ENCODE data around the gene CCNY. TPM values are rescaled to one million over a fixed set of nuclear protein-coding genes. Genes with fewer than 3 reads are reported as not detected.

The CCNY gene
- total and polyA plus RNA-seq, 4 donors, result 57.7 to 112 (median 76.1) TPM

- peaks cover 3% of the 10 kb centered on the region for H3K9me3 ChIP-seq (ENCODE audit: control insufficient read depth, insufficient read depth, low read length)
- peaks cover 7% of the 10 kb centered on the region for H3K4me1 ChIP-seq (ENCODE audit: control insufficient read depth, insufficient read depth, low read length)
- peak in 1 of 6 donors; percentile 63 for DNase-seq (ENCODE audit: low read depth in 4 of 6, low spot score in 6 of 6)
- H3K27me3 ChIP-seq (ENCODE audit: control insufficient read depth, insufficient read depth, low read length), result no peaks in the 10 kb centered on the region
- H3K4me3 ChIP-seq (ENCODE audit: low read depth, low read length), result no peak overlapping the region
- no peak overlapping the region for H3K27ac ChIP-seq (ENCODE audit: low read depth, low read length)
- 60% methylated on average over 1 of the region's 1 CpG for WGBS (ENCODE audit: insufficient coverage)
- H3K36me3 ChIP-seq (ENCODE audit: control insufficient read depth, insufficient read depth, low read length), result no peaks in the 10 kb centered on the region
Observed at GRCh38 chr10:35442028-35442427, 105.7 kb downstream of the CCNY start.

GRCh38 chr10:35442592-35442991 is 106.3 kb downstream of the CCNY start:
- H3K36me3 ChIP-seq (ENCODE audit: control insufficient read depth, insufficient read depth, low read length), result no peaks in the 10 kb centered on the region
- H3K4me1 ChIP-seq (ENCODE audit: control insufficient read depth, insufficient read depth, low read length), result peaks cover 9% of the 10 kb centered on the region
- no CpG with 5 or more reads among the region's 4 CpGs for WGBS (ENCODE audit: insufficient coverage)
- no peak for DNase-seq (ENCODE audit: low read depth in 4 of 6, low spot score in 6 of 6)
- H3K9me3 ChIP-seq (ENCODE audit: control insufficient read depth, insufficient read depth, low read length), result peaks cover 3% of the 10 kb centered on the region
- H3K27ac ChIP-seq (ENCODE audit: low read depth, low read length), result no peak overlapping the region
- H3K4me3 ChIP-seq (ENCODE audit: low read depth, low read length), result no peak overlapping the region
- no peaks in the 10 kb centered on the region for H3K27me3 ChIP-seq (ENCODE audit: control insufficient read depth, insufficient read depth, low read length)

- peaks cover 21% of the 10 kb centered on the region for H3K4me1 ChIP-seq (ENCODE audit: control insufficient read depth, insufficient read depth, low read length)
- WGBS (ENCODE audit: insufficient coverage), result 100% methylated on average over 2 of the region's 3 CpGs
Observed at GRCh38 chr10:35443858-35444257, 107.5 kb downstream of the CCNY start.

GRCh38 chr10:35445150-35445884 is 109.0 kb downstream of the CCNY start:
- peaks cover 3% of the 10 kb centered on the region for H3K9me3 ChIP-seq (ENCODE audit: control insufficient read depth, insufficient read depth, low read length)
- no peak overlapping the region for H3K27ac ChIP-seq (ENCODE audit: low read depth, low read length)
- H3K36me3 ChIP-seq (ENCODE audit: control insufficient read depth, insufficient read depth, low read length), result no peaks in the 10 kb centered on the region
- DNase-seq (ENCODE audit: low read depth in 4 of 6, low spot score in 6 of 6), result no peak
- 100% methylated on average over 1 of the region's 4 CpGs for WGBS (ENCODE audit: insufficient coverage)
- peaks cover 34% of the 10 kb centered on the region for H3K4me1 ChIP-seq (ENCODE audit: control insufficient read depth, insufficient read depth, low read length)
- H3K27me3 ChIP-seq (ENCODE audit: control insufficient read depth, insufficient read depth, low read length), result no peaks in the 10 kb centered on the region
- no peak overlapping the region for H3K4me3 ChIP-seq (ENCODE audit: low read depth, low read length)

More at GRCh38 chr10:35443858-35444257, 107.5 kb downstream of the CCNY start:
- Histone ChIP-seq H3K27ac (ENCODE audit: low read depth, low read length) (no peak overlapping the region), H3K27me3 (ENCODE audit: control insufficient read depth, insufficient read depth, low read length) (no peaks in the 10 kb centered on the region), H3K4me3 (ENCODE audit: low read depth, low read length) (no peak overlapping the region), H3K9me3 (ENCODE audit: control insufficient read depth, insufficient read depth, low read length) (peaks cover 3% of the 10 kb centered on the region), H3K36me3 (ENCODE audit: control insufficient read depth, insufficient read depth, low read length) (no peaks in the 10 kb centered on the region)
- DNase-seq (ENCODE audit: low read depth in 4 of 6, low spot score in 6 of 6), result no peak

GRCh38 chr10:35446439-35446838 is 110.1 kb downstream of the CCNY start:
- Histone ChIP-seq H3K27me3 (ENCODE audit: control insufficient read depth, insufficient read depth, low read length) (no peaks in the 10 kb centered on the region), H3K4me1 (ENCODE audit: control insufficient read depth, insufficient read depth, low read length) (peaks cover 32% of the 10 kb centered on the region), H3K27ac (ENCODE audit: low read depth, low read length) (no peak overlapping the region), H3K36me3 (ENCODE audit: control insufficient read depth, insufficient read depth, low read length) (no peaks in the 10 kb centered on the region), H3K4me3 (ENCODE audit: low read depth, low read length) (no peak overlapping the region), H3K9me3 (ENCODE audit: control insufficient read depth, insufficient read depth, low read length) (peaks cover 3% of the 10 kb centered on the region)
- WGBS (ENCODE audit: insufficient coverage), result no CpG with 5 or more reads among the region's 2 CpGs
- DNase-seq (ENCODE audit: low read depth in 4 of 6, low spot score in 6 of 6), result no peak

GRCh38 chr10:35447693-35448407 is 111.5 kb downstream of the CCNY start:
- peak in 2 of 6 donors; percentile 56 to 63 for DNase-seq (ENCODE audit: low read depth in 4 of 6, low spot score in 6 of 6)
- Histone ChIP-seq H3K4me1 (ENCODE audit: control insufficient read depth, insufficient read depth, low read length) (peaks cover 30% of the 10 kb centered on the region), H3K4me3 (ENCODE audit: low read depth, low read length) (no peak overlapping the region), H3K9me3 (ENCODE audit: control insufficient read depth, insufficient read depth, low read length) (peaks cover 3% of the 10 kb centered on the region), H3K36me3 (ENCODE audit: control insufficient read depth, insufficient read depth, low read length) (no peaks in the 10 kb centered on the region), H3K27me3 (ENCODE audit: control insufficient read depth, insufficient read depth, low read length) (no peaks in the 10 kb centered on the region), H3K27ac (ENCODE audit: low read depth, low read length) (no peak overlapping the region)
- 20% methylated on average over 11 of the region's 14 CpGs for WGBS (ENCODE audit: insufficient coverage)

- Histone ChIP-seq H3K4me1 (ENCODE audit: control insufficient read depth, insufficient read depth, low read length) (peaks cover 30% of the 10 kb centered on the region), H3K4me3 (ENCODE audit: low read depth, low read length) (no peak overlapping the region), H3K27me3 (ENCODE audit: control insufficient read depth, insufficient read depth, low read length) (no peaks in the 10 kb centered on the region), H3K9me3 (ENCODE audit: control insufficient read depth, insufficient read depth, low read length) (peaks cover under 1% of the 10 kb centered on the region), H3K27ac (ENCODE audit: low read depth, low read length) (no peak overlapping the region), H3K36me3 (ENCODE audit: control insufficient read depth, insufficient read depth, low read length) (no peaks in the 10 kb centered on the region)
- WGBS (ENCODE audit: insufficient coverage), result 55% methylated on average over 11 of the region's 11 CpGs
- no peak for DNase-seq (ENCODE audit: low read depth in 4 of 6, low spot score in 6 of 6)
Observed at GRCh38 chr10:35448687-35449662, 112.7 kb downstream of the CCNY start.

GRCh38 chr10:35449944-35450343 is 113.6 kb downstream of the CCNY start:
- Histone ChIP-seq H3K4me3 (ENCODE audit: low read depth, low read length) (no peak overlapping the region), H3K27me3 (ENCODE audit: control insufficient read depth, insufficient read depth, low read length) (no peaks in the 10 kb centered on the region), H3K9me3 (ENCODE audit: control insufficient read depth, insufficient read depth, low read length) (no peaks in the 10 kb centered on the region), H3K27ac (ENCODE audit: low read depth, low read length) (no peak overlapping the region), H3K4me1 (ENCODE audit: control insufficient read depth, insufficient read depth, low read length) (peaks cover 33% of the 10 kb centered on the region), H3K36me3 (ENCODE audit: control insufficient read depth, insufficient read depth, low read length) (no peaks in the 10 kb centered on the region)
- WGBS (ENCODE audit: insufficient coverage), result 76% methylated on average over 5 of the region's 5 CpGs
- DNase-seq (ENCODE audit: low read depth in 4 of 6, low spot score in 6 of 6), result no peak

All from spinal cord (tissue), 10 donors.